HG02870 (cell line): ENCODE measurements around the gene LURAP1L.

Source experiments
- ATAC-seq: cut with Tn5 transposase; IDR thresholded peaks from one replicate; pipeline ENCODE4 v1.9.1; 2021; ENCODE audit warnings: mild to moderate bottlenecking, moderate library complexity; ENCODE audit not compliant: unreplicated experiment

LURAP1L gene

GRCh38 chr9:12811935-12812334, 37.1 kb downstream of the LURAP1L start:
- no peak for ATAC-seq

- ATAC-seq: no peak
Measured at GRCh38 chr9:12812710-12813109, 37.9 kb downstream of the LURAP1L start.

- no peak for ATAC-seq
Measured at GRCh38 chr9:12813533-12813932, 38.7 kb downstream of the LURAP1L start.

GRCh38 chr9:12813960-12814876, 39.4 kb downstream of the LURAP1L start:
- ATAC-seq: no peak

GRCh38 chr9:12814877-12815237, 40.0 kb downstream of the LURAP1L start:
- no peak for ATAC-seq

- ATAC-seq: no peak
Measured at GRCh38 chr9:12815888-12816287, 41.1 kb downstream of the LURAP1L start.

GRCh38 chr9:12816656-12817101, 41.9 kb downstream of the LURAP1L start:
- no peak for ATAC-seq

- no peak for ATAC-seq
Measured at GRCh38 chr9:12817702-12818101, 42.9 kb downstream of the LURAP1L start.

- no peak for ATAC-seq
Measured at GRCh38 chr9:12818431-12819000, 43.7 kb downstream of the LURAP1L start.

- no peak for ATAC-seq
Measured at GRCh38 chr9:12819436-12820185, 44.8 kb downstream of the LURAP1L start.

- no peak for ATAC-seq
Measured at GRCh38 chr9:12822111-12822510, 47.3 kb downstream of the LURAP1L start.

- ATAC-seq: no peak
Measured at GRCh38 chr9:12826924-12827565, 52.2 kb downstream of the LURAP1L start.

GRCh38 chr9:12833701-12834100, 58.9 kb downstream of the LURAP1L start:
- no peak for ATAC-seq

GRCh38 chr9:12838546-12838945, 63.7 kb downstream of the LURAP1L start:
- ATAC-seq: no peak

- no peak for ATAC-seq
Measured at GRCh38 chr9:12843735-12844134, 68.9 kb downstream of the LURAP1L start.

GRCh38 chr9:12846035-12846434, 71.2 kb downstream of the LURAP1L start:
- ATAC-seq: no peak

- ATAC-seq: no peak
Measured at GRCh38 chr9:12847561-12847960, 72.7 kb downstream of the LURAP1L start.

- ATAC-seq: no peak
Measured at GRCh38 chr9:12849486-12850003, 74.7 kb downstream of the LURAP1L start.

- no peak for ATAC-seq
Measured at GRCh38 chr9:12851341-12852090, 76.7 kb downstream of the LURAP1L start.

- ATAC-seq: no peak
Measured at GRCh38 chr9:12853051-12853450, 78.2 kb downstream of the LURAP1L start.
